ENCODE measurements around the gene SOD2.
"Not testable (repeated sequence)": the region's sequence is repeated elsewhere in the genome, so short reads cannot be mapped to it uniquely, and the experiment has no call there.

Gene SOD2

GRCh38 chr6:159736908-159737307 is 43.9 kb upstream of the SOD2 start:
- Histone ChIP-seq H3K4me3 (ENCODE audit: insufficient read depth, low read length, poor library complexity, severe bottlenecking) (no peak overlapping the region), H3K9me3 (ENCODE audit: insufficient read depth, low read length) (no peaks in the 10 kb centered on the region), H3K9ac (ENCODE audit: low read length) (no peak overlapping the region), H3K36me3 (ENCODE audit: low read length) (peaks cover 55% of the 10 kb centered on the region), H4K20me1 (ENCODE audit: low read depth, low read length) (peaks cover 50% of the 10 kb centered on the region), H3K9me2 (replicated peaks; ENCODE audit: insufficient read depth, low read length) (no peaks in the 10 kb centered on the region), H3K27me3 (ENCODE audit: low read length) (no peaks in the 10 kb centered on the region), H3K4me2 (ENCODE audit: low read depth, low read length, poor library complexity, severe bottlenecking) (no peak overlapping the region), H2AFZ (ENCODE audit: low read depth, low read length, severe bottlenecking) (no peak overlapping the region), H3F3A (ENCODE audit: insufficient read depth) (peaks cover 19% of the 10 kb centered on the region; the same call in 1 of the 2 replicates), H3K79me2 (ENCODE audit: insufficient read depth, low read length) (peaks cover 100% of the 10 kb centered on the region), H3K27ac (ENCODE audit: low read depth, low read length) (no peak overlapping the region)
- TF ChIP-seq CTCF (IDR thresholded peaks at IDR 0.05; ENCODE audit: insufficient read depth, low read length, poor library complexity, severe bottlenecking) (no peak), EZH2phosphoT487 (conservative IDR thresholded peaks at IDR 0.05; ENCODE audit: low read length) (no peak)

- peaks cover 13% of the 10 kb centered on the region; the same call in 1 of the 2 replicates for H3F3A ChIP-seq (ENCODE audit: insufficient read depth)
- not testable (repeated sequence) for H3K27ac ChIP-seq (ENCODE audit: low read depth, low read length); H3K4me3 ChIP-seq (ENCODE audit: insufficient read depth, low read length, poor library complexity, severe bottlenecking); H2AFZ ChIP-seq (ENCODE audit: low read depth, low read length, severe bottlenecking); H3K27me3 ChIP-seq (ENCODE audit: low read length); H3K9me3 ChIP-seq (ENCODE audit: insufficient read depth, low read length); H3K9me2 ChIP-seq (replicated peaks; ENCODE audit: insufficient read depth, low read length); H3K9ac ChIP-seq (ENCODE audit: low read length); H3K4me2 ChIP-seq (ENCODE audit: low read depth, low read length, poor library complexity, severe bottlenecking)
- peaks cover 68% of the 10 kb centered on the region for H4K20me1 ChIP-seq (ENCODE audit: low read depth, low read length)
- H3K79me2 ChIP-seq (ENCODE audit: insufficient read depth, low read length): peaks cover 100% of the 10 kb centered on the region
- H3K36me3 ChIP-seq (ENCODE audit: low read length): peaks cover 41% of the 10 kb centered on the region
Measured at GRCh38 chr6:159733395-159733794, 40.4 kb upstream of the SOD2 start.

- H3K9me2 ChIP-seq (replicated peaks; ENCODE audit: insufficient read depth, low read length); H3K9ac ChIP-seq (ENCODE audit: low read length); H3K9me3 ChIP-seq (ENCODE audit: insufficient read depth, low read length); H3K27me3 ChIP-seq (ENCODE audit: low read length); H3K4me3 ChIP-seq (ENCODE audit: insufficient read depth, low read length, poor library complexity, severe bottlenecking); H2AFZ ChIP-seq (ENCODE audit: low read depth, low read length, severe bottlenecking); H3K27ac ChIP-seq (ENCODE audit: low read depth, low read length): not testable (repeated sequence)
- Histone ChIP-seq H4K20me1 (ENCODE audit: low read depth, low read length) (peaks cover 65% of the 10 kb centered on the region), H3K36me3 (ENCODE audit: low read length) (peaks cover 37% of the 10 kb centered on the region), H3F3A (ENCODE audit: insufficient read depth) (peaks cover 13% of the 10 kb centered on the region; the same call in 1 of the 2 replicates), H3K4me2 (ENCODE audit: low read depth, low read length, poor library complexity, severe bottlenecking) (peak overlapping the region; percentile 34), H3K79me2 (ENCODE audit: insufficient read depth, low read length) (peaks cover 100% of the 10 kb centered on the region)
Measured at GRCh38 chr6:159732550-159732949, 39.5 kb upstream of the SOD2 start.

GRCh38 chr6:159730332-159730676 is 37.3 kb upstream of the SOD2 start:
- Histone ChIP-seq H3F3A (ENCODE audit: insufficient read depth) (peaks cover 3% of the 10 kb centered on the region; the same call in 1 of the 2 replicates), H3K4me3 (ENCODE audit: insufficient read depth, low read length, poor library complexity, severe bottlenecking) (peak overlapping the region; percentile 86), H3K4me2 (ENCODE audit: low read depth, low read length, poor library complexity, severe bottlenecking) (peak overlapping the region; percentile 95), H3K27ac (ENCODE audit: low read depth, low read length) (no peak overlapping the region), H4K20me1 (ENCODE audit: low read depth, low read length) (peaks cover 47% of the 10 kb centered on the region), H3K9me3 (ENCODE audit: insufficient read depth, low read length) (no peaks in the 10 kb centered on the region), H3K9me2 (replicated peaks; ENCODE audit: insufficient read depth, low read length) (no peaks in the 10 kb centered on the region), H3K79me2 (ENCODE audit: insufficient read depth, low read length) (peaks cover 93% of the 10 kb centered on the region), H3K36me3 (ENCODE audit: low read length) (peaks cover 27% of the 10 kb centered on the region; the same call in 1 of the 2 replicates), H2AFZ (ENCODE audit: low read depth, low read length, severe bottlenecking) (no peak overlapping the region), H3K27me3 (ENCODE audit: low read length) (no peaks in the 10 kb centered on the region), H3K9ac (ENCODE audit: low read length) (peak overlapping the region; percentile 89)
- TF ChIP-seq EZH2phosphoT487 (conservative IDR thresholded peaks at IDR 0.05; ENCODE audit: low read length) (no peak), CTCF (IDR thresholded peaks at IDR 0.05; ENCODE audit: insufficient read depth, low read length, poor library complexity, severe bottlenecking) (no peak)
